ENCODE results near the gene PRSS1.
A peak's percentile ranks its signal among the peaks of the same experiment; 100 is the strongest.

The PRSS1 gene

DNA sequence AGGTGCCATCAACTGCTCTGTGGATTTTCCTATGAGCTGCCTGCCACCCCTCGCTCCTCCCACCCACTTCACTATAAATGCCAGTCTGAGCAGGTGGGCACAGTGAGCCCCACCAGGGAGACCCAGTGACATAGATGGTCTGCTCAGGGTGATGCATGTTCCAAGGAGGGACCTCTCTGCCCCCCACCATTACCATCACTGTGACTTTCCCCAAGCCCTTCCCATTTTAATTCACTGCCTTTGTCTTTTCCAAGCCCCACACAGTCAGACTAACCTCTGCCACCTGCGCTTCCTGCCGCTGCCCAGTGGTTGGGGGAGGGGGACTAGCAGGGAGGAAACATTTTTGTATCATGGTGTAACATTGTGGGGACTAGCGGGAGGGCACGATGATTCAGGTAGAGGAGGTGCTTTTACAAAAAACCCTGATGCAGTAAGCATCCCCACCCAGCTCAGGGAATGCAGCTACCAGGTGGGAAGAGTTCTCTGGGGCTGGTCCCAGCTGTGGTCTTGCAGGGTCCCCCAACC is 46.1 kb downstream of the PRSS1 start:
- peak; percentile 66 for DNase-seq (ENCODE audit: low spot score)

- DNase-seq (ENCODE audit: low spot score): no peak
Measured at GRCh38 chr7:142796001-142796500, 46.8 kb downstream of the PRSS1 start.

GRCh38 chr7:142796501-142797390 is 47.5 kb downstream of the PRSS1 start:
- peak; percentile 39 for DNase-seq (ENCODE audit: low spot score)

GRCh38 chr7:142797391-142798377 is 48.4 kb downstream of the PRSS1 start:
- DNase-seq (ENCODE audit: low spot score): peak; percentile 56

DNA sequence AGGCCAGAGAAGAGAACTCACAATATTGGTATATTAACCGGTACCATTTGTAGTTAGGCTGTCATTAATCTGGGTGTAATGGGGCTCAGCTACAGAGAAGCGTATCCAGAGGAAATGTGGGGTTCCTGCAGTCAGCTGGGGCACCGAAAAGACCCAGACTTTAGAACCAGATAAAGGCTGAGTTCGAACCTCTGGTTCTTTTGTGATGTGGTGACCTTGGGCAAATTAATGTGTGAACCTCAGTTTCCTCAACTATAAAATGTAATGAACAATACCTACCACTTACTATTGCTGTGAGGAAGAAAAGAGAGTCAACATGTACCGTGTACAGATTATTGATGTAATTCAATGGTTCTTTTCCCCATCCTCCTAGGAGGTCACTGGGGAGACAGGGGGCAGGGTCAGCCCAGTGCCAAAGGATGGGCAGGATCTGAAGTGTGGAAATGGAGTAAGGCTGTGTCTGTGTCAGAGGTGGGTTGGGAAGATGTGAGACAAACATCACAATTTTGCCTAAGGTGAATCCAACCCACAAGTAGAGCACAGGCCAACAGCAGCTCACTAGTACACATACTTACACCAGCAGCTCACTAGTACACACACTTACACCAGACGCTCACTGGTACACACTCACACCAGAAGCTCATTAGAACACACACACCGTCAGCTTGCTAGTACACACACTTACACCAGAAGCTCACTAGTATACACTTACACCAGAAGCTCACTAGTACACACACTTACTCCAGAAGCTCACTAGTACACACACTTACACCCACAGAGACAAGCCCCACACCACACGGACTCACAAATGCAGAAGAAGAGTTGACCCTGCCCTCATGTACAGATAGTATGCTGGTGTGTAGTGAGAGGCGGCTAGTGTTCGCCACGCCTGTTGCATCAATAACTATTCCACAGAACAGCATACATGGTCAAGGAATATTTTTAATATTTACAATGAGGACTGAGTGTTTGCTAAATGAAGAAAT is 49.5 kb downstream of the PRSS1 start:
- DNase-seq (ENCODE audit: low spot score): peak; percentile 63

DNA sequence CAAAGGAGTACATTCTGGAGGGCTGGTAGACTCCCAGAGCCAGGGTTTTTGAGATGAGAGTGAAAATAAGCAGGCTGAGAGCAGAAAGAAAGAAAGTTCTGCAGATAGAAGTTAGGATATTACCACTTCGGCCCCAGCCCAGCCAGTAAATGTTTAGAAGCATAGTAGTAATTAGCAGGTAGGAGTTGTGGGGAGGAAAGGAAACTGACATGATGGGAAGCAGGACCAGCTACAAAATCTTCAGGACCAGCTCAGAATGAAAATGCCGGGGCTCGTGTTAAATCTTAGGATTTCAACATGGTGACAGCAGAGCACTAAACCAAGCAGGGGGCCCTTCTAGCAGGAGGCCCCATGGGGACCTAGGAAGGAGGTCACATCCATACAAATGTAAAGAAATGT is 50.2 kb downstream of the PRSS1 start:
- no peak for DNase-seq (ENCODE audit: low spot score)

- peak; percentile 64 for DNase-seq (ENCODE audit: low spot score)
Measured at GRCh38 chr7:142800088-142800487, 50.8 kb downstream of the PRSS1 start.

DNA sequence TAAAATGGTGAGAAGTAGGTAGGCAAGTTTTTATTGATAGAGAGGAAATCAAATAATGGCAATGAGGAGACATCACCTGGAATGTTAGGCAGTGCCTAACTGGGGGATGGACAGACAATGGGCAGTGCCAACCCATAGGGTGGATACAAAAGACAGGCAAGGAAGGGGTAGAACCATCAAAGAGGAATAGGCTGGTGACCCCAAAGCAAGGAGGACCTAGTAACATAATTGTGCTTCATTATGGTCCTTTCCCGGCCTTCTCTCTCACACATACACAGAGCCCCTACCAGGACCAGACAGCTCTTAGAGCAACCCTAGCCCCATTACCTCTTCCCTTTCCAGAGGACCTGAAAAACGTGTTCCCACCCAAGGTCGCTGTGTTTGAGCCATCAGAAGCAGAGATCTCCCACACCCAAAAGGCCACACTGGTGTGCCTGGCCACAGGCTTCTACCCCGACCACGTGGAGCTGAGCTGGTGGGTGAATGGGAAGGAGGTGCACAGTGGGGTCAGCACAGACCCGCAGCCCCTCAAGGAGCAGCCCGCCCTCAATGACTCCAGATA is 51.5 kb downstream of the PRSS1 start:
- DNase-seq (ENCODE audit: low spot score): no peak

GRCh38 chr7:142801601-142802295 is 52.5 kb downstream of the PRSS1 start:
- no peak for DNase-seq (ENCODE audit: low spot score)

DNA sequence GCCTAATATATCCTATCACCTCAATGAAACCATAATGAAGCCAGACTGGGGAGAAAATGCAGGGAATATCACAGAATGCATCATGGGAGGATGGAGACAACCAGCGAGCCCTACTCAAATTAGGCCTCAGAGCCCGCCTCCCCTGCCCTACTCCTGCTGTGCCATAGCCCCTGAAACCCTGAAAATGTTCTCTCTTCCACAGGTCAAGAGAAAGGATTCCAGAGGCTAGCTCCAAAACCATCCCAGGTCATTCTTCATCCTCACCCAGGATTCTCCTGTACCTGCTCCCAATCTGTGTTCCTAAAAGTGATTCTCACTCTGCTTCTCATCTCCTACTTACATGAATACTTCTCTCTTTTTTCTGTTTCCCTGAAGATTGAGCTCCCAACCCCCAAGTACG is 53.0 kb downstream of the PRSS1 start:
- no peak for DNase-seq (ENCODE audit: low spot score)

Data from CD4-positive, alpha-beta T cell treated with Interleukin-2 at 100 ng/mL for 4 hours (primary cell).